GM18868 (cell line): ENCODE data around the gene MAP3K1.

ENCODE experiments used
- ATAC-seq: cut with Tn5 transposase; IDR thresholded peaks from one replicate; pipeline ENCODE4 v1.9.1; 2021; ENCODE audit warnings: mild to moderate bottlenecking, moderate library complexity; ENCODE audit not compliant: unreplicated experiment

Gene MAP3K1

GRCh38 chr5:56845277-56845676 lies 29.9 kb downstream of the MAP3K1 start:
- no peak for ATAC-seq

GRCh38 chr5:56845904-56846480 lies 30.6 kb downstream of the MAP3K1 start:
- no peak for ATAC-seq

- ATAC-seq = no peak
Observed at GRCh38 chr5:56848206-56848605, 32.9 kb downstream of the MAP3K1 start.

GRCh38 chr5:56849671-56850070 lies 34.3 kb downstream of the MAP3K1 start:
- ATAC-seq = no peak

- no peak for ATAC-seq
Observed at GRCh38 chr5:56850423-56850822, 35.1 kb downstream of the MAP3K1 start.

- ATAC-seq = no peak
Observed at GRCh38 chr5:56851258-56851941, 36.1 kb downstream of the MAP3K1 start.

- ATAC-seq = no peak
Observed at GRCh38 chr5:56852228-56853000, 37.1 kb downstream of the MAP3K1 start.

- no peak for ATAC-seq
Observed at GRCh38 chr5:56853698-56854097, 38.3 kb downstream of the MAP3K1 start.

GRCh38 chr5:56854920-56855319 lies 39.6 kb downstream of the MAP3K1 start:
- no peak for ATAC-seq

GRCh38 chr5:56856541-56857178 lies 41.3 kb downstream of the MAP3K1 start:
- no peak for ATAC-seq

GRCh38 chr5:56858777-56859442 lies 43.6 kb downstream of the MAP3K1 start:
- no peak for ATAC-seq

- no peak for ATAC-seq
Observed at GRCh38 chr5:56861893-56862485, 46.6 kb downstream of the MAP3K1 start.

- ATAC-seq = no peak
Observed at GRCh38 chr5:56862909-56863308, 47.6 kb downstream of the MAP3K1 start.

- ATAC-seq = no peak
Observed at GRCh38 chr5:56871777-56872176, 56.4 kb downstream of the MAP3K1 start.

- no peak for ATAC-seq
Observed at GRCh38 chr5:56873056-56873455, 57.7 kb downstream of the MAP3K1 start.

GRCh38 chr5:56876327-56876726 lies 61.0 kb downstream of the MAP3K1 start:
- ATAC-seq = no peak

- no peak for ATAC-seq
Observed at GRCh38 chr5:56881571-56881970, 66.2 kb downstream of the MAP3K1 start.

GRCh38 chr5:56893251-56893951 lies 78.1 kb downstream of the MAP3K1 start:
- no peak for ATAC-seq

- ATAC-seq = no peak
Observed at GRCh38 chr5:56896763-56897162, 81.4 kb downstream of the MAP3K1 start.

GRCh38 chr5:56898213-56898612 lies 82.9 kb downstream of the MAP3K1 start:
- ATAC-seq = no peak
